ENCODE data around the gene HOOK2. TPM values are rescaled to one million over a fixed set of nuclear protein-coding genes. Genes with fewer than 3 reads are reported as not detected.

The HOOK2 gene
- total and polyA plus RNA-seq, 2 of the 13 experiments (the other 11 are each of a cell fraction or from before 2014, with no cell fraction given) = 9.2 to 12.9 TPM

DNA sequence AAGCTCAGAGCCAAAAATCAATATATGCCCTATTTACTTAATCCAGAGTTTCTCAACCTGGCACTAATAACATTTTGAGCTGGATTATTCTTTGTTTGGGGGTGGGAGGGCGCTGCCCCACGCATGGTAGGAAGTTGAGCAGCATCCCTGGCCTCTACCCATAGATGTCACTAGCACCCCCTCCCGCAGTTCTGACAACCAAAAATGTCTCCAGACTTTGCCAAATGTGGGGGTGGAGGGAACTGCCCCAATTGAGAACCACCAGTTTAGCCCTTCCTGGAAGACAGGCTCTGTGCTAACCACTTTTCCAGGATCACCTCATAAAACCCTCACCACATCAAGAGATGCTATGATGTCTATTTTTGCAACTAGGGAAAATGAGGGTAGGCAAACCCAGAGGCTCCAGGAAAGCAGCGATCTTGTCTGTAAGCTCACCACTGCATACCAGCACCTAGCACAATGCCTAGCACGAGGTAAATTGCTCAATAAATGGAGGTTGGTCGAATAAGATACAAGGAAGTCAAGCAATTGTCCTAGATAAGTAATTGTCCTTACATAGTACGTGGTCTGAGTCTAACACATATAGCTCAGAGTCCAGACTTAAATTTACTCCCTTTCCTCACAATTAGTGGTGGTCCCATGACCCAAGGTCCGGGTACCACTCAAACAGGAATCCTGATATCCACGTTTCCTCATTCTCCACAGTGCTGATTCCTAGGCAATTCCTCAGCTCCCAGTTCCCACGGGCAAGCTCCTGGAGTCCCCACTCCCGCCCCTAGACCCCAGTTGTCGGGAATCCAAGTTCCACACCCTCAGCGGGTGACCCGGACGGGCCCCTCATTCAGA is 41.8 kb downstream of the HOOK2 start (continued):
- TF ChIP-seq, protein P1, sequence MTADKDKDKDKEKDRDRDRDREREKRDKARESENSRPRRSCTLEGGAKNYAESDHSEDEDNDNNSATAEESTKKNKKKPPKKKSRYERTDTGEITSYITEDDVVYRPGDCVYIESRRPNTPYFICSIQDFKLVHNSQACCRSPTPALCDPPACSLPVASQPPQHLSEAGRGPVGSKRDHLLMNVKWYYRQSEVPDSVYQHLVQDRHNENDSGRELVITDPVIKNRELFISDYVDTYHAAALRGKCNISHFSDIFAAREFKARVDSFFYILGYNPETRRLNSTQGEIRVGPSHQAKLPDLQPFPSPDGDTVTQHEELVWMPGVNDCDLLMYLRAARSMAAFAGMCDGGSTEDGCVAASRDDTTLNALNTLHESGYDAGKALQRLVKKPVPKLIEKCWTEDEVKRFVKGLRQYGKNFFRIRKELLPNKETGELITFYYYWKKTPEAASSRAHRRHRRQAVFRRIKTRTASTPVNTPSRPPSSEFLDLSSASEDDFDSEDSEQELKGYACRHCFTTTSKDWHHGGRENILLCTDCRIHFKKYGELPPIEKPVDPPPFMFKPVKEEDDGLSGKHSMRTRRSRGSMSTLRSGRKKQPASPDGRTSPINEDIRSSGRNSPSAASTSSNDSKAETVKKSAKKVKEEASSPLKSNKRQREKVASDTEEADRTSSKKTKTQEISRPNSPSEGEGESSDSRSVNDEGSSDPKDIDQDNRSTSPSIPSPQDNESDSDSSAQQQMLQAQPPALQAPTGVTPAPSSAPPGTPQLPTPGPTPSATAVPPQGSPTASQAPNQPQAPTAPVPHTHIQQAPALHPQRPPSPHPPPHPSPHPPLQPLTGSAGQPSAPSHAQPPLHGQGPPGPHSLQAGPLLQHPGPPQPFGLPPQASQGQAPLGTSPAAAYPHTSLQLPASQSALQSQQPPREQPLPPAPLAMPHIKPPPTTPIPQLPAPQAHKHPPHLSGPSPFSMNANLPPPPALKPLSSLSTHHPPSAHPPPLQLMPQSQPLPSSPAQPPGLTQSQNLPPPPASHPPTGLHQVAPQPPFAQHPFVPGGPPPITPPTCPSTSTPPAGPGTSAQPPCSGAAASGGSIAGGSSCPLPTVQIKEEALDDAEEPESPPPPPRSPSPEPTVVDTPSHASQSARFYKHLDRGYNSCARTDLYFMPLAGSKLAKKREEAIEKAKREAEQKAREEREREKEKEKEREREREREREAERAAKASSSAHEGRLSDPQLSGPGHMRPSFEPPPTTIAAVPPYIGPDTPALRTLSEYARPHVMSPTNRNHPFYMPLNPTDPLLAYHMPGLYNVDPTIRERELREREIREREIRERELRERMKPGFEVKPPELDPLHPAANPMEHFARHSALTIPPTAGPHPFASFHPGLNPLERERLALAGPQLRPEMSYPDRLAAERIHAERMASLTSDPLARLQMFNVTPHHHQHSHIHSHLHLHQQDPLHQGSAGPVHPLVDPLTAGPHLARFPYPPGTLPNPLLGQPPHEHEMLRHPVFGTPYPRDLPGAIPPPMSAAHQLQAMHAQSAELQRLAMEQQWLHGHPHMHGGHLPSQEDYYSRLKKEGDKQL (CRISPR knock-in tag; IDR thresholded peaks at IDR 0.05; ENCODE audit: low read depth) = no peak
- TF ChIP-seq SIN3B (IDR thresholded peaks at IDR 0.05; ENCODE audit: low read length) (no peak), KDM3A (CRISPR knock-in tag; IDR thresholded peaks at IDR 0.05; ENCODE audit: low read depth) (no peak), ARNTL (CRISPR knock-in tag; IDR thresholded peaks at IDR 0.05) (0 out of 2 replicates have a peak, but pooled peaks have one; percentile 5), HNF4A (CRISPR knock-in tag; IDR thresholded peaks at IDR 0.05) (peak; percentile 52), ZNF558 (CRISPR knock-in tag; IDR thresholded peaks at IDR 0.05; ENCODE audit: borderline replicate concordance) (no peak), ZNF546 (CRISPR knock-in tag; conservative IDR thresholded peaks at IDR 0.05) (no peak), ZNF331 (CRISPR knock-in tag; IDR thresholded peaks at IDR 0.05) (0 out of 2 replicates have a peak, but pooled peaks have one; percentile 28), GTF2F1 (IDR thresholded peaks at IDR 0.05; ENCODE audit: low read length) (no peak), CREM (IDR thresholded peaks at IDR 0.05) (no peak), CREM (CRISPR knock-in tag; IDR thresholded peaks at IDR 0.05) (no peak), ZNF230 (CRISPR knock-in tag; IDR thresholded peaks at IDR 0.05) (no peak)
- TF ChIP-seq, protein P2, sequence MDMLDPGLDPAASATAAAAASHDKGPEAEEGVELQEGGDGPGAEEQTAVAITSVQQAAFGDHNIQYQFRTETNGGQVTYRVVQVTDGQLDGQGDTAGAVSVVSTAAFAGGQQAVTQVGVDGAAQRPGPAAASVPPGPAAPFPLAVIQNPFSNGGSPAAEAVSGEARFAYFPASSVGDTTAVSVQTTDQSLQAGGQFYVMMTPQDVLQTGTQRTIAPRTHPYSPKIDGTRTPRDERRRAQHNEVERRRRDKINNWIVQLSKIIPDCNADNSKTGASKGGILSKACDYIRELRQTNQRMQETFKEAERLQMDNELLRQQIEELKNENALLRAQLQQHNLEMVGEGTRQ (IDR thresholded peaks at IDR 0.05; ENCODE audit: low read depth, low read length) = no peak
- TF ChIP-seq, protein P2 (CRISPR knock-in tag; IDR thresholded peaks at IDR 0.05; ENCODE audit: borderline replicate concordance) = no peak
- TF ChIP-seq, protein P3, sequence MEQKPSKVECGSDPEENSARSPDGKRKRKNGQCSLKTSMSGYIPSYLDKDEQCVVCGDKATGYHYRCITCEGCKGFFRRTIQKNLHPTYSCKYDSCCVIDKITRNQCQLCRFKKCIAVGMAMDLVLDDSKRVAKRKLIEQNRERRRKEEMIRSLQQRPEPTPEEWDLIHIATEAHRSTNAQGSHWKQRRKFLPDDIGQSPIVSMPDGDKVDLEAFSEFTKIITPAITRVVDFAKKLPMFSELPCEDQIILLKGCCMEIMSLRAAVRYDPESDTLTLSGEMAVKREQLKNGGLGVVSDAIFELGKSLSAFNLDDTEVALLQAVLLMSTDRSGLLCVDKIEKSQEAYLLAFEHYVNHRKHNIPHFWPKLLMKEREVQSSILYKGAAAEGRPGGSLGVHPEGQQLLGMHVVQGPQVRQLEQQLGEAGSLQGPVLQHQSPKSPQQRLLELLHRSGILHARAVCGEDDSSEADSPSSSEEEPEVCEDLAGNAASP (CRISPR knock-in tag; IDR thresholded peaks at IDR 0.05; ENCODE audit: borderline replicate concordance) = no peak
- TF ChIP-seq, protein P4, sequence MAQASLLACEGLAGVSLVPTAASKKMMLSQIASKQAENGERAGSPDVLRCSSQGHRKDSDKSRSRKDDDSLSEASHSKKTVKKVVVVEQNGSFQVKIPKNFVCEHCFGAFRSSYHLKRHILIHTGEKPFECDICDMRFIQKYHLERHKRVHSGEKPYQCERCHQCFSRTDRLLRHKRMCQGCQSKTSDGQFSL (CRISPR knock-in tag; IDR thresholded peaks at IDR 0.05) = no peak
- TF ChIP-seq, protein P5, sequence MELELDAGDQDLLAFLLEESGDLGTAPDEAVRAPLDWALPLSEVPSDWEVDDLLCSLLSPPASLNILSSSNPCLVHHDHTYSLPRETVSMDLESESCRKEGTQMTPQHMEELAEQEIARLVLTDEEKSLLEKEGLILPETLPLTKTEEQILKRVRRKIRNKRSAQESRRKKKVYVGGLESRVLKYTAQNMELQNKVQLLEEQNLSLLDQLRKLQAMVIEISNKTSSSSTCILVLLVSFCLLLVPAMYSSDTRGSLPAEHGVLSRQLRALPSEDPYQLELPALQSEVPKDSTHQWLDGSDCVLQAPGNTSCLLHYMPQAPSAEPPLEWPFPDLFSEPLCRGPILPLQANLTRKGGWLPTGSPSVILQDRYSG (CRISPR knock-in tag; IDR thresholded peaks at IDR 0.05) = peak; percentile 27; the same call in 1 of the 2 replicates

All from HepG2 (cell line).